ENCODE results near the gene MRPS30.

DNA sequence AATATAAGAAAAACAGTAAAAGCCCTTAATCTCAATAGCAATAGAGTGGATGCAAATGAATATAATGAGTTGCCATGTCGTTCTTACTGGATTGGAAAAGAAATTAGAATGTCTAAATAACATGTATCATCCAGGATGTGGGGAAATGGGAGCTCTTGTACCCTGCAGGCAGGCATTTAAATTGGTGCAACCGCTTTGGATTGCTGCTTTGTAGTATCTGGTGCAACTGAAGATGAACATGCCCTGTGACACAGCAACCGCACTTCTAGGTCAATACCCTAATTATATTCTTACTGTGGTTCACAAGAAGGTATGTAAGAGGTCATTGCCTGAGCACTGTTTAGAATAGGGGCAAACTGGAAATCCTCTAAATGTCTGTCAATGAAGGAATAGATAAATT is 18.9 kb downstream of the MRPS30 start:
- TF ChIP-seq CTCF (IDR thresholded peaks at IDR 0.05) (no peak), POLR2A (IDR thresholded peaks at IDR 0.05) (no peak)

All from breast epithelium (tissue), 3 donors.